Measurements from ENCODE around the gene TSTD2. TPM values are rescaled to one million over a fixed set of nuclear protein-coding genes. Genes with fewer than 3 reads are reported as not detected.

Gene TSTD2
- total RNA-seq, 1 donor from 2014 or later, result 19.6 TPM

DNA sequence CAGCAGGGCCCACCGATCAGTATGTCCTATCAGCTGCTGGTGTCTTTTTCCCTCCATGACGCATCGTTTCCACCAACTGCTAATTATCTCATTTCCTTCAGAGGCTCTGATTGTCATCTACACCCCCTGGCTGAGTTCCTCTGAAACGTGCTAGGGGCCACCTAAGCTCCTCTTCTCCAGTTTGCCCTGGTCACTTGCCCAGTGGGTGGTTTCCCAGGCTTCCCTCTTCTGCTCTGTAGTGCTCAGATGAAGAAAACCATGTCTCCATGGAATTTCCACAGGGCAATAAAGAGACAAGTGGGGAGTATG, 65.3 kb downstream of the TSTD2 start:
- Histone ChIP-seq H3K4me3 (ENCODE audit: low read depth, low read length) (no peak overlapping the region), H3K36me3 (ENCODE audit: control insufficient read depth, insufficient read depth, low read length) (no peaks in the 10 kb centered on the region), H3K27me3 (ENCODE audit: control insufficient read depth, insufficient read depth, low read length) (peaks cover 2% of the 10 kb centered on the region)
- TF ChIP-seq, protein P1, sequence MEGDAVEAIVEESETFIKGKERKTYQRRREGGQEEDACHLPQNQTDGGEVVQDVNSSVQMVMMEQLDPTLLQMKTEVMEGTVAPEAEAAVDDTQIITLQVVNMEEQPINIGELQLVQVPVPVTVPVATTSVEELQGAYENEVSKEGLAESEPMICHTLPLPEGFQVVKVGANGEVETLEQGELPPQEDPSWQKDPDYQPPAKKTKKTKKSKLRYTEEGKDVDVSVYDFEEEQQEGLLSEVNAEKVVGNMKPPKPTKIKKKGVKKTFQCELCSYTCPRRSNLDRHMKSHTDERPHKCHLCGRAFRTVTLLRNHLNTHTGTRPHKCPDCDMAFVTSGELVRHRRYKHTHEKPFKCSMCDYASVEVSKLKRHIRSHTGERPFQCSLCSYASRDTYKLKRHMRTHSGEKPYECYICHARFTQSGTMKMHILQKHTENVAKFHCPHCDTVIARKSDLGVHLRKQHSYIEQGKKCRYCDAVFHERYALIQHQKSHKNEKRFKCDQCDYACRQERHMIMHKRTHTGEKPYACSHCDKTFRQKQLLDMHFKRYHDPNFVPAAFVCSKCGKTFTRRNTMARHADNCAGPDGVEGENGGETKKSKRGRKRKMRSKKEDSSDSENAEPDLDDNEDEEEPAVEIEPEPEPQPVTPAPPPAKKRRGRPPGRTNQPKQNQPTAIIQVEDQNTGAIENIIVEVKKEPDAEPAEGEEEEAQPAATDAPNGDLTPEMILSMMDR (IDR thresholded peaks at IDR 0.05; ENCODE audit: insufficient read depth, low read length, poor library complexity, severe bottlenecking), result no peak
- DNase-seq (ENCODE audit: low read depth), result no peak

DNA sequence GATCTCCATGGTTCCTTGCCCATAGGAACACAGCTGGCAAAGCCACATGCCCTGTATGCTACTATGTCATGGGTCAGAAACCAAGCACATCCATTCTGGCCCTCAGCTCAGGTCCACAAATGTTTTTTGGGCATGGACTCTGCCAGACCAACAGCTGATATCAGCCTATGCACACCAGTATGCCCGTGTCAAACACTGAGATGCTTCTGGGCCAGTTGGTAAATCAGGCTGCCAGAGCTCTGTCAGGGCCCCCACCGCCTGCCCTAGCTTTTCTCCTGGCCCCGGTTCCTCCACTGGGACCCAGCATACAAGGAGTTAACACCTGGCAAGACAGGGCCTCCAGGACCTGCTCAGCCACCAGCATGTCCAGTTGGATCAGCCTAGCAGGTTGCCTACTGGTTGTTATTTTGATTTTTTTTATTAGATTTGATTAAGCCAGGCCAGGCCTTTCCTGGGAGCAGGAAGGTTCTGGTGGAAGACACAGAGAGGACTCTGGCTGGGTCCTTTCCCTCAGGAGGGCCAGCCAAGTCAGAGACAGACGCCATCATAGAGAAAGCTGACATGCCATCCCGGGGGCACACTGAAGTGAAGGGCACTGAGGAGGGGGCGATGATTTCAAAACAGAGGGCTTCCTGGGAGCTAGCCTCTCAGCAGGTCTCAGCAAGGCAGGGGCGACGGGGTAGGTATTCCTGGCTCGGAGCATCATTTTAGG, 65.8 kb downstream of the TSTD2 start:
- TF ChIP-seq, protein P1 (IDR thresholded peaks at IDR 0.05; ENCODE audit: insufficient read depth, low read length, poor library complexity, severe bottlenecking), result no peak
- Histone ChIP-seq H3K27me3 (ENCODE audit: control insufficient read depth, insufficient read depth, low read length) (peaks cover 2% of the 10 kb centered on the region), H3K36me3 (ENCODE audit: control insufficient read depth, insufficient read depth, low read length) (no peaks in the 10 kb centered on the region), H3K4me3 (ENCODE audit: low read depth, low read length) (no peak overlapping the region)
- no peak for DNase-seq (ENCODE audit: low read depth)

DNA sequence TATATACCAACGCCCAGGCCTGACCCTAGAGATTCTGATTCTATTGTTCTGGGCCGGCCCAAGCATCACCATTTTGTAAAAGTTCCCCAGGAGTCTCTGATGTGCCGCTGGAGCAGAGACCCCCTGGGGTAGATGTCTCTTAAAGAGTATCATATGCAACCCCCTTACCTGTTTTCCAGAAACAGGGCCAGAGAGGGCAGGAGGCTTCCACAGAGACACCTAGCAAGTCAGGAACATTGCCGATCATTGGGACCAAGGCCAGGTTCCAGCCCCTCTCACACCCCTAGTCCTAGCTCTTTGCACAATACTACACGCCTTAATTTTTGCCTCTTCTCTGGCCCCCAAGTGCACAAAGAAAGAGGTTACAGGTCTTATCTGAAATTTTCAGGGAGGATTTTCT, 67.9 kb downstream of the TSTD2 start:
- Histone ChIP-seq H3K36me3 (ENCODE audit: control insufficient read depth, insufficient read depth, low read length) (no peaks in the 10 kb centered on the region), H3K4me3 (ENCODE audit: low read depth, low read length) (no peak overlapping the region), H3K27me3 (ENCODE audit: control insufficient read depth, insufficient read depth, low read length) (peaks cover 5% of the 10 kb centered on the region)
- TF ChIP-seq, protein P1 (IDR thresholded peaks at IDR 0.05; ENCODE audit: insufficient read depth, low read length, poor library complexity, severe bottlenecking), result no peak
- DNase-seq (ENCODE audit: low read depth), result no peak

DNA sequence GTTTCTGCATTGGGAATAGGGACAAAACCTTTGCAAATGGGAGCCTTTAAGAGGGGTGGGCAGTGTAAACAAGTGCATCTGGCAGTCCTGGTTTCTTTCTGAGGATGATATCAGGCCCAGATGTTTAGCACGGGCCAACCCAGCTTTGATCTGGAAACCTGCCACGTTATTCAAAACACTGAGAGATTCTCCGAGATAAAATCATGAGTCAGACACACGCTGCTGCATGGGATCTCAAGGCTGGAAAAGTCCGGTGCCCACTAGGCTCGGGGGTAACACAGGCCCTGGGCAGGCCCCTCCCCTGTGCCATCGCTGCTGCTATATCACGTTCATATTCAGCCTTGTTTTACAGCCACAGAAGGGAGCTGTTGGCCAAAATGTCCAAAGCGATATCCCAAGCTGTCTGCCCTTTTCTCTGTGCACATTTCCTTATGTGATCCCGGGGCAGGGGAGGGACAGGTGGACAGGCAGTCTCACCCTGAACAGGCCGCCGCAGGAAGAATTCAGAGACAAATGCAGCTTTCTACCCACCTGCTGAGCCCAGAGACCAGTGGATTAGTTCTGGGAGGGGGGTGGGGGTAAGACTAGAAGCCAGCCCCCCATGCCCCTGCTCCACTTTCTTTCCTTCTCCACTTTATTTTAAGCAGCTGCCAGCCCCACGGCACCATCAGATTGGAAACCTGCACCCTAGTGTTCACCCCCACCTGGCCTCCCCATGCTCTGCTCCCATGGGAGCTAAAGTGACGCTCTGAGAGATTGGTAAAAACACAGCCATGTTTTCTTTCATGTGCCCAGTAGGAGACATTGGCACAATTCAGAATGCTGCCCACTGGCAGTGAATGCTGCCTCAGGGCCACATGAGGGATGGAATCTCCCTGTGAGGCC, 68.6 kb downstream of the TSTD2 start:
- peak; percentile 16 for DNase-seq (ENCODE audit: low read depth)
- H3K27me3 ChIP-seq (ENCODE audit: control insufficient read depth, insufficient read depth, low read length), result peaks cover 5% of the 10 kb centered on the region
- no peak overlapping the region for H3K4me3 ChIP-seq (ENCODE audit: low read depth, low read length)
- TF ChIP-seq, protein P1 (IDR thresholded peaks at IDR 0.05; ENCODE audit: insufficient read depth, low read length, poor library complexity, severe bottlenecking), result no peak
- no peaks in the 10 kb centered on the region for H3K36me3 ChIP-seq (ENCODE audit: control insufficient read depth, insufficient read depth, low read length)

DNA sequence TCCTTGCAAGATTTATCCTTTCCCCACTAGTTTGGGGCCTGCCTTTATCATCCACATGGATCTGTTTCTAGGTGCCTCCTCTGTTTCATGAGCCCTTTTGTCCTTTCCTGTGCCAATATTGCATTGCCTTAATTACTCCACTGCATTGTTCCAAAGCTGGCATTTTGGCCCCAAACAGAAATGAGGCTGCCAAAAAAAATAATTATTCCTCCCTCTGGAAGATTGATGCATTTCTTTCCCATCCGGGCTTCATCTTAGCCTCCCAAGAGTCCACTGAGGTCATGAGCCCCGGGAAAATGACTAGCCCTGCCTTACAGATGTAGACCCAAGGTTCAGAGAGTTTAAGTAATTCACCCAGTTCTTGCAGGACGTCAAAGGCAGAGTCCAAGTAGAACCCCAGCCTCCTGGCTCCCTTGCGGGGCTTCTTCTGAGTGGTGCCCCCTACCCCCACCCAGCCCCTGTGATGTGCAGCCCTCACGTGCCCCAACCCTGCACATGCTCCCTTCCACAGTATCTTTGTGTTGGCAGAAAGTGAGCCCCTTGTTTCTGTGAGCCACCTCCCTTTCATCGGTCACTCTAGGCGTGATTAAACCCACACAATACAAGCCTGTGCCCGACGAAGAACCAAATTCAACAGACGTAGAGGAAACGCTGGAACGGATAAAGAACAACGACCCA, 69.6 kb downstream of the TSTD2 start:
- no peak overlapping the region for H3K4me3 ChIP-seq (ENCODE audit: low read depth, low read length)
- H3K27me3 ChIP-seq (ENCODE audit: control insufficient read depth, insufficient read depth, low read length), result peaks cover 5% of the 10 kb centered on the region
- no peaks in the 10 kb centered on the region for H3K36me3 ChIP-seq (ENCODE audit: control insufficient read depth, insufficient read depth, low read length)
- TF ChIP-seq, protein P1 (IDR thresholded peaks at IDR 0.05; ENCODE audit: insufficient read depth, low read length, poor library complexity, severe bottlenecking), result no peak
- no peak for DNase-seq (ENCODE audit: low read depth)
